ENCODE data around the gene VAV2. TPM values are rescaled to one million over a fixed set of nuclear protein-coding genes. Genes with fewer than 3 reads are reported as not detected.
"Not testable (repeated sequence)": the region's sequence is repeated elsewhere in the genome, so short reads cannot be mapped to it uniquely, and the experiment has no call there.

The VAV2 gene
- polyA plus RNA-seq, 2 of the 4 experiments (the other 2 are of a cell fraction), result 9.8 to 21.4 TPM

- CTCF ChIA-PET, result interaction anchor here (1.5 kb wide), 1 partner anchor 69 kb away, joined by 4 read pairs; no protein-coding TSS in a partner anchor
- no peak for DNase-seq (ENCODE audit: low read depth in 1 of 2, low spot score in 1 of 2)
- no peak for FAIRE-seq
Observed at GRCh38 chr9:133924453-133924852, 67.7 kb downstream of the VAV2 start.

DNA sequence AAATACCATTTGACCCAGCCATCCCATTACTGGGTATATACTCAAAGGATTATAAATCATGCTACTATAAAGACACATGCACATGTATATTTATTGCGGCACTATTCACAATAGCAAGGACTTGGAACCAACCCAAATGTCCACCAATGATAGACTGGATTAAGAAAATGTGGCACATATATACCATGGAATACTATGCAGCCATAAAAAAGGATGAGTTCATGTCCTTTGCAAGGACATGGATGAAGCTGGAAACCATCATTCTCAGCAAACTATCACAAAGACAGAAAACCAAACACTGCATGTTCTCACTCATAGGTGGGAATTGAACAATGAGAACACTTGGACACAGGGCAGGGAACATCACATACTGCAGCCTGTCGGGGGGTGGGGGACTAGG, 68.5 kb downstream of the VAV2 start:
- 86% methylated on average over 2 of the region's 2 CpGs for WGBS (ENCODE audit: missing lambda C conversion rate)

More at GRCh38 chr9:133924453-133924852, 67.7 kb downstream of the VAV2 start:
- POLR2A ChIA-PET, result no interaction called here
- no peak overlapping the region for H3K4me2 ChIP-seq
- 0 out of 6 replicates have a peak, but pooled peaks of 1 of the 2 experiments have one; percentile 30 for ATAC-seq
- 97% methylated on average over 5 of the region's 5 CpGs for WGBS (ENCODE audit: missing lambda C conversion rate)
- TF ChIP-seq HOXA7 (CRISPR knock-in tag; IDR thresholded peaks at IDR 0.05), result no peak
- no peak for TF ChIP-seq EHF (CRISPR knock-in tag; IDR thresholded peaks at IDR 0.05)
- no peak for TF ChIP-seq MYC (IDR thresholded peaks at IDR 0.05; ENCODE audit: borderline replicate concordance, low read length)
- TF ChIP-seq FOSB (CRISPR knock-in tag; IDR thresholded peaks at IDR 0.05), result no peak
- TF ChIP-seq, protein P1, sequence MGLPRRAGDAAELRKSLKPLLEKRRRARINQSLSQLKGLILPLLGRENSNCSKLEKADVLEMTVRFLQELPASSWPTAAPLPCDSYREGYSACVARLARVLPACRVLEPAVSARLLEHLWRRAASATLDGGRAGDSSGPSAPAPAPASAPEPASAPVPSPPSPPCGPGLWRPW (IDR thresholded peaks at IDR 0.05), result no peak
- TF ChIP-seq GATA3 (IDR thresholded peaks at IDR 0.05; ENCODE audit: borderline replicate concordance), result no peak
- TF ChIP-seq CHD4 (IDR thresholded peaks at IDR 0.05; ENCODE audit: borderline replicate concordance), result no peak
- no peaks in the 10 kb centered on the region for H3K4me1 ChIP-seq
- no peak overlapping the region for H3K27ac ChIP-seq
- H3K4me3 ChIP-seq, result no peak overlapping the region
- H3K9me3 ChIP-seq, result no peaks in the 10 kb centered on the region

GRCh38 chr9:133921866-133922265, 70.3 kb downstream of the VAV2 start:
- DNase-seq (ENCODE audit: low read depth in 1 of 2, low spot score in 1 of 2) (no peak), ATAC-seq (no peak), FAIRE-seq (no peak)
- H3K4me1 ChIP-seq, result no peaks in the 10 kb centered on the region
- CTCF ChIA-PET, result interaction anchor here (1.0 to 1.3 kb wide), 2 partner anchors 28 to 73 kb away, joined by 4 read pairs; no protein-coding TSS in a partner anchor
- H3K4me2 ChIP-seq, result no peak overlapping the region
- TF ChIP-seq CHD2 (IDR thresholded peaks at IDR 0.05; ENCODE audit: low read length, partially characterized antibody), result no peak
- TF ChIP-seq, protein P2, sequence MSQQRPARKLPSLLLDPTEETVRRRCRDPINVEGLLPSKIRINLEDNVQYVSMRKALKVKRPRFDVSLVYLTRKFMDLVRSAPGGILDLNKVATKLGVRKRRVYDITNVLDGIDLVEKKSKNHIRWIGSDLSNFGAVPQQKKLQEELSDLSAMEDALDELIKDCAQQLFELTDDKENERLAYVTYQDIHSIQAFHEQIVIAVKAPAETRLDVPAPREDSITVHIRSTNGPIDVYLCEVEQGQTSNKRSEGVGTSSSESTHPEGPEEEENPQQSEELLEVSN (IDR thresholded peaks at IDR 0.05; ENCODE audit: borderline replicate concordance, low read depth), result no peak
- TF ChIP-seq POLR2A (IDR thresholded peaks at IDR 0.05; ENCODE audit: low read length), result no peak
- no peak for TF ChIP-seq ESRRA (IDR thresholded peaks at IDR 0.05; ENCODE audit: borderline replicate concordance, low read length)
- TF ChIP-seq JUN (IDR thresholded peaks at IDR 0.05), result no peak
- no peak for TF ChIP-seq ZC3H11A (IDR thresholded peaks at IDR 0.05)
- TF ChIP-seq EHMT2 (IDR thresholded peaks at IDR 0.05; ENCODE audit: low read depth), result no peak
- TF ChIP-seq SMC3 (IDR thresholded peaks at IDR 0.05), result no peak
- TF ChIP-seq SREBF2 (IDR thresholded peaks at IDR 0.05), result no peak
- no peak for TF ChIP-seq CBX2 (IDR thresholded peaks at IDR 0.05; ENCODE audit: borderline replicate concordance, low read depth)
- POLR2A ChIA-PET, result no interaction called here
- no peaks in the 10 kb centered on the region for H3K9me3 ChIP-seq
- no peak overlapping the region for H3K27ac ChIP-seq
- WGBS (ENCODE audit: missing lambda C conversion rate), result 94% methylated on average over 10 of the region's 17 CpGs
- no peak overlapping the region for H3K4me3 ChIP-seq

More for the DNA sequence above, 68.5 kb downstream of the VAV2 start:
- H3K9me3 ChIP-seq; FAIRE-seq; ATAC-seq; POLR2A ChIA-PET; H3K27ac ChIP-seq; H3K4me3 ChIP-seq; DNase-seq (ENCODE audit: low read depth in 1 of 2, low spot score in 1 of 2); H3K4me2 ChIP-seq; H3K4me1 ChIP-seq: not testable (repeated sequence)
- CTCF ChIA-PET, result interaction anchor here (1.5 kb wide), 1 partner anchor 69 kb away, joined by 4 read pairs; no protein-coding TSS in a partner anchor

- 100% methylated on average over 1 of the region's 12 CpGs for WGBS (ENCODE audit: missing lambda C conversion rate)
- no peaks in the 10 kb centered on the region for H3K4me1 ChIP-seq
Observed at GRCh38 chr9:133920471-133920870, 71.7 kb downstream of the VAV2 start.

More at GRCh38 chr9:133920471-133920870, 71.7 kb downstream of the VAV2 start:
- DNase-seq (ENCODE audit: low read depth in 1 of 2, low spot score in 1 of 2) (no peak), ATAC-seq (no peak; a peak in 1 of 6 replicates), FAIRE-seq (no peak)
- H3K4me3 ChIP-seq, result no peak overlapping the region
- no peak overlapping the region for H3K4me2 ChIP-seq
- no peak for TF ChIP-seq SREBF2 (IDR thresholded peaks at IDR 0.05)
- no peak overlapping the region for H3K27ac ChIP-seq
- CTCF ChIA-PET, result no interaction called here
- POLR2A ChIA-PET, result no interaction called here
- no peaks in the 10 kb centered on the region for H3K9me3 ChIP-seq

Measured in A549 (cell line).